ENCODE data around the gene SPON1.

DNA sequence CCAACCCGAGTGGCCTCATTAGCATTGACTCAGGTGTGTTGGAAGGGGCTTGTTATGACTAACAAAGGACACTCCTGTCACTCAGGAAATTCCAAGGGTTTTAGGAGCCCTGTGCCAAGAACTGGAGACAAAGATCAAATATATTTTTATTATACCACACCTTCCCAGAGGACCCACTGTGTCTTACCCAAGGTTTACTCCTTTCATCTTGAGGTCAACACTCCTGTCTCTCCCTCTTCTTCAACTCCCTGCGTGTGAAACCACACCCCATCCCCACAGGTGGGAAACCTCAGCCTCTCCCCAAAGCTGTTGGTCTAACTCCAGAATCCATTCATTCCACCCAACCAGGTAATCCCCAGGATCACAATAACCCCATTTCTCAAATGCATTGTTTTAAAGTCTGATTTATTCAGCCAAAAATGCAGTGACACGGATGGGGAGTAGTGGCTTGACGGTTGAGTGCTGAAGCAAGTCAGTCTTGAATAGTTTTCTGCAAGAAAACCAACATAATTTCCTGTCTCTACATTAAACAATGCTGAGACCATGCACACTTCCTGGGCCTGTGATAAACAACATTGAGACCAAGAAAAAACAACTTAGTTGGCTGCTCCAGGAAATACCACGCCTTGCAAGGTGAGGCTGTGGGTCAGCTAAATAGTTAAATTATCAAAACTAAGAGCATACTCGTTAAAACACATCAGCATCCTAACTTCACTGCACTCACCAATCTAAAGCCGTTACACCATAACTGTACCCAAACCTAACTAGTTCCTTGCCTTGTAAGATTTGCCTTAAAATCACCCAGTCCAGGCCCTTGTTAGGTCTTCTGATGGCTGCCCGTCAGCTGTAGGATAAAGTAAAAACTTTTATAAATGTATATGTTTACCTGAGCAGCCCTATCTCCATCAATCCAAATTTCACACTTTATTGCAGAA, 38.5 kb upstream of the SPON1 start:
- no peak for TF ChIP-seq BHLHE40 (IDR thresholded peaks at IDR 0.05; ENCODE audit: low read depth, low read length)
- TF ChIP-seq, protein P1, sequence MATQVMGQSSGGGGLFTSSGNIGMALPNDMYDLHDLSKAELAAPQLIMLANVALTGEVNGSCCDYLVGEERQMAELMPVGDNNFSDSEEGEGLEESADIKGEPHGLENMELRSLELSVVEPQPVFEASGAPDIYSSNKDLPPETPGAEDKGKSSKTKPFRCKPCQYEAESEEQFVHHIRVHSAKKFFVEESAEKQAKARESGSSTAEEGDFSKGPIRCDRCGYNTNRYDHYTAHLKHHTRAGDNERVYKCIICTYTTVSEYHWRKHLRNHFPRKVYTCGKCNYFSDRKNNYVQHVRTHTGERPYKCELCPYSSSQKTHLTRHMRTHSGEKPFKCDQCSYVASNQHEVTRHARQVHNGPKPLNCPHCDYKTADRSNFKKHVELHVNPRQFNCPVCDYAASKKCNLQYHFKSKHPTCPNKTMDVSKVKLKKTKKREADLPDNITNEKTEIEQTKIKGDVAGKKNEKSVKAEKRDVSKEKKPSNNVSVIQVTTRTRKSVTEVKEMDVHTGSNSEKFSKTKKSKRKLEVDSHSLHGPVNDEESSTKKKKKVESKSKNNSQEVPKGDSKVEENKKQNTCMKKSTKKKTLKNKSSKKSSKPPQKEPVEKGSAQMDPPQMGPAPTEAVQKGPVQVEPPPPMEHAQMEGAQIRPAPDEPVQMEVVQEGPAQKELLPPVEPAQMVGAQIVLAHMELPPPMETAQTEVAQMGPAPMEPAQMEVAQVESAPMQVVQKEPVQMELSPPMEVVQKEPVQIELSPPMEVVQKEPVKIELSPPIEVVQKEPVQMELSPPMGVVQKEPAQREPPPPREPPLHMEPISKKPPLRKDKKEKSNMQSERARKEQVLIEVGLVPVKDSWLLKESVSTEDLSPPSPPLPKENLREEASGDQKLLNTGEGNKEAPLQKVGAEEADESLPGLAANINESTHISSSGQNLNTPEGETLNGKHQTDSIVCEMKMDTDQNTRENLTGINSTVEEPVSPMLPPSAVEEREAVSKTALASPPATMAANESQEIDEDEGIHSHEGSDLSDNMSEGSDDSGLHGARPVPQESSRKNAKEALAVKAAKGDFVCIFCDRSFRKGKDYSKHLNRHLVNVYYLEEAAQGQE (IDR thresholded peaks at IDR 0.05), result no peak
- TF ChIP-seq, protein P2, sequence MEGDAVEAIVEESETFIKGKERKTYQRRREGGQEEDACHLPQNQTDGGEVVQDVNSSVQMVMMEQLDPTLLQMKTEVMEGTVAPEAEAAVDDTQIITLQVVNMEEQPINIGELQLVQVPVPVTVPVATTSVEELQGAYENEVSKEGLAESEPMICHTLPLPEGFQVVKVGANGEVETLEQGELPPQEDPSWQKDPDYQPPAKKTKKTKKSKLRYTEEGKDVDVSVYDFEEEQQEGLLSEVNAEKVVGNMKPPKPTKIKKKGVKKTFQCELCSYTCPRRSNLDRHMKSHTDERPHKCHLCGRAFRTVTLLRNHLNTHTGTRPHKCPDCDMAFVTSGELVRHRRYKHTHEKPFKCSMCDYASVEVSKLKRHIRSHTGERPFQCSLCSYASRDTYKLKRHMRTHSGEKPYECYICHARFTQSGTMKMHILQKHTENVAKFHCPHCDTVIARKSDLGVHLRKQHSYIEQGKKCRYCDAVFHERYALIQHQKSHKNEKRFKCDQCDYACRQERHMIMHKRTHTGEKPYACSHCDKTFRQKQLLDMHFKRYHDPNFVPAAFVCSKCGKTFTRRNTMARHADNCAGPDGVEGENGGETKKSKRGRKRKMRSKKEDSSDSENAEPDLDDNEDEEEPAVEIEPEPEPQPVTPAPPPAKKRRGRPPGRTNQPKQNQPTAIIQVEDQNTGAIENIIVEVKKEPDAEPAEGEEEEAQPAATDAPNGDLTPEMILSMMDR (IDR thresholded peaks at IDR 0.05), result no peak
- TF ChIP-seq MAFK (IDR thresholded peaks at IDR 0.05; ENCODE audit: partially characterized antibody), result no peak
- no peak for TF ChIP-seq RAD21 (conservative IDR thresholded peaks at IDR 0.05 in 1 of 2, IDR thresholded peaks at IDR 0.05 in 1 of 2)
- no peak for TF ChIP-seq MYC (IDR thresholded peaks at IDR 0.05; ENCODE audit: borderline replicate concordance, low read length)
- no peak for TF ChIP-seq EHMT2 (IDR thresholded peaks at IDR 0.05; ENCODE audit: low read depth)
- TF ChIP-seq RFX5 (IDR thresholded peaks at IDR 0.05), result no peak
- no peak for TF ChIP-seq EP300 (IDR thresholded peaks at IDR 0.05)
- no peak for TF ChIP-seq NPAS2 (CRISPR knock-in tag; IDR thresholded peaks at IDR 0.05; ENCODE audit: borderline replicate concordance)
- TF ChIP-seq, protein P3, sequence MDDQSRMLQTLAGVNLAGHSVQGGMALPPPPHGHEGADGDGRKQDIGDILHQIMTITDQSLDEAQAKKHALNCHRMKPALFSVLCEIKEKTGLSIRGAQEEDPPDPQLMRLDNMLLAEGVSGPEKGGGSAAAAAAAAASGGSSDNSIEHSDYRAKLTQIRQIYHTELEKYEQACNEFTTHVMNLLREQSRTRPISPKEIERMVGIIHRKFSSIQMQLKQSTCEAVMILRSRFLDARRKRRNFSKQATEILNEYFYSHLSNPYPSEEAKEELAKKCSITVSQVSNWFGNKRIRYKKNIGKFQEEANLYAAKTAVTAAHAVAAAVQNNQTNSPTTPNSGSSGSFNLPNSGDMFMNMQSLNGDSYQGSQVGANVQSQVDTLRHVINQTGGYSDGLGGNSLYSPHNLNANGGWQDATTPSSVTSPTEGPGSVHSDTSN (IDR thresholded peaks at IDR 0.05), result no peak
- no peak for TF ChIP-seq JUNB (IDR thresholded peaks at IDR 0.05)
- no peak for TF ChIP-seq CBX2 (IDR thresholded peaks at IDR 0.05; ENCODE audit: borderline replicate concordance, low read depth)

Data from A549 (cell line).